GM21723 (cell line): Measurements from ENCODE around the gene KCNJ12.

Source experiments
- ATAC-seq: cut with Tn5 transposase; IDR thresholded peaks from one replicate; pipeline ENCODE4 v1.9.1; 2021; ENCODE audit warnings: mild to moderate bottlenecking, moderate library complexity; ENCODE audit not compliant: unreplicated experiment

KCNJ12 gene

DNA sequence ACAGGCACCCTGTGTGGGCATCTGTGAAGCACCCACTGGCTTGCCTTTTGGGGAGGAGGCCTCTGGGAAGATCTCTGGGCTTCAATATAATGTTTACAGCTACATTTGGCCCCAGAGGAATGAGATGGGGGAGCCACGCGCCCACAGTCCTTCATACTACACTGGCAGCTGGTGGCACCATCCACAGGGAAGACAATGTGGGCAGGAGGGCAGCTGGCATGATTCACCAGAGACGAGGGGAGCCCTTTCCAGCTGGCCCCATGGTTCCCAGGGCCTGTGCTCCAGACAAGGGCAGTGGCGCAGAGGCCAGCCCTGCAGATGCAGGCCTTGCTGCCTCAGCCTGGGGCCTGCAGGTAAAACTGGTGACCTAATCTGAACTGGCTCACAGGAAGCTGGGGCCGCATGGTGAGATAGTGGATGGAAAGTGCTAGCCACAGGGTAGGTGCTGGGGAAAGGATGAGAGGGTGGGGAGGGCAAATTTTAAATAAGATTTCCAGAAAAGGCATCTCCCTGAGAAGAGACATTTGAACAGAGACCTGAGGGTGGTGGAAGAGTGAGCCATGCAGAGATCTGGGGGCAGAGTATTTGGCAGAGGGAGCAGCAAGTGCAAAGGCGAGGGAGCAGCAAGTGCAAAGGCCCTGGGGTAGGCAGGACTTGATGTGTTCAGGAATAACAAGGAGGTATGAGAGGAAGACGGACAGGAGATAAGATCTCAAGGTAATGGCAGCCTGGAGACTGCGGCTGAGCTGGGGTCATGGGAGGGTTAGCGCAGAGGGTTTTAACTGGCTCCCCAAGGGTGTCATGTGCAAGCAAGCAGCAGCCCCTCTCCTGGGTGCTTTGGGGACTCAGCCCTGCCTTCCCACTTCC, 12.1 kb upstream of the KCNJ12 start:
- ATAC-seq = no peak

DNA sequence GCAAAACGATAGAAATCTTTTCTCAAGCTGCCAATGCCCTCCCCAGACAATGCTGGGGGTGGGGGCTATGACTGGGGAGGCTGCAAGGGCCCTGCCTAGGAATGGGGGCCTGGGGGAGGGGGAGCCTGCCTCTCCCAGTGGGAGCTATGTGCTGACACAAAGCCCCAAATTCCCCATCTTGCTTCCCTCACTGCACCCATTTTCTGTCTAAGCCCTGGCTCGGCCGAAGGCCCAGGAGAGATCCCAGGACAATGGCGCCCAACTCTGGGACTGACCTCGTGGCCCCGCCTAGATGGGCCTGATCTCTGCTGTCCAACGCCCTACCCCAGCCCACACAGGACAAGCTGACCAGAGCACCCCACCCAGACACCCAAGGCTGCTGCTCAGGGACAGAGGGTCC, 11.1 kb upstream of the KCNJ12 start:
- no peak for ATAC-seq

DNA sequence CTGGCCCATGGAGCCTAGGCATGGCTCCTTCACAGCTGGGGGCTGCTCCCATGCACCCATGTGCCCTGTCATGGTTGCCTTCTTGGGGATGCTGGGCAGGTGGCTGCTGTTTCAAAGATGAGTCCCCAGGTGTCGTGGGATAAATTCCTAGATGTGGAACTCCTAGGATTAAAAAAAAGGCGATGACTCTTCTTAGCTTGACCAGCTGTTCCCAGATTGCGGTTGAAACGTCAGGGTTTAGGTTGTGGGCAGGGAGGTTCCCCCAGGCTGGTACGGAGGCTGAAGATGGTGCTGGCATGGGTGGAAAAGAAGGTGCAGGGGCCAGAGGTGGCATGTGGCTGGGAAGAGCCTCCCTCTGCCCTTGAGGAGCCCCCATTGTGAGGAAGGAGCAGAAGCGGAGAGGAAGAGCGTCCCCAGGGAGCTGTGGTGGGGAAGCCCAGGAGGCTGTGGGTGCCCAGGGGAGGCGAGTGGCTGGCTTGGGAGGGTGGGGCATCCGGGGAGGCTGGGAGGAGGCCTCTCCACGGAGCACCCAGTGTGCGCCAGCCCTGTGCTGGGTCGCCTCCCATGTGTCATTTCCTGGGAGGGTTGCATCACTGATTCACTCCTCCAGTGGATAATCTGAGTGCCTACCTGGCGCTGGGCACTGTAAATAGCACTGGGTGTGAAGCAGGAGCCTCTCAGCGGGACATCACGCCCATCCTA, 7.5 kb upstream of the KCNJ12 start:
- ATAC-seq = no peak

DNA sequence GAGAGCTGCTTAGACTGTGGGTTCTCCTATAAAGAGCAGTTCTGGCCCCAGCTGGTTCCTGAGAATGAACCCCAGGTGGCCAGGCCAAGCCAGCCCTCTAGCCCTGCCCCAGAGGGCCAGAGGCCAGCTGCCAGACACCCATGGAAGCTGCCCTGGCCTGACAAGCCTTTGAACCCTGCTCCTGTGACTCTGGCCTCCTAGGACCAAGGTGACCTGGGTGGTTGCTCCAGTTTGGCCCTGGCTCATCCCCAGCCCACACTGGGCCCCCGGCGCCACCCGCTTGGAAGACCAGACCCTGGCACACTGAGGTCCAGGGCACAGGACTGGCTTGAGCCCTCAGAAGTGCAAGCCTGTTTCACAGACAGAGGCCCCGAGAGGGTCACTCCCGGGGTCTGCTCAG, 6.8 kb upstream of the KCNJ12 start:
- ATAC-seq = no peak

DNA sequence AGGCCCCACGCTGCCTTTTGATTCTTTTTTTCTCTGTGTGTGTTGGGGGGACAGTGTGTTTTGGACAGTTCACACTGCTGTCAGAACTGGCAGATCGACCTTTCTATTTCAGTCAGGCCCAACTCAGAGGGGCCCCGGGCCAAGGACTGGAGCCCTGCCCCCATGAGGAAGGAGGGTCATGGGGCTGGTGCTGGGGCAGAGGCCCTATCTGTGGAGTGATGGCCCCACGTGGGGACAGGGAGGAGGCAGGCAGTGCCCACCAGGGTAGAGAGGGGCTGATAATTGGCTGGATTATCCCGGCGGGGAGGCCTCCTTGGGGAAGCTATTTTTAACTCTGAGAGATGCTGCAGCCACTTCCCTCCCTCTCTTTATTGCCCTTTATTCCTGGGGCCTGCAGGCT, 5.7 kb upstream of the KCNJ12 start:
- ATAC-seq = no peak

DNA sequence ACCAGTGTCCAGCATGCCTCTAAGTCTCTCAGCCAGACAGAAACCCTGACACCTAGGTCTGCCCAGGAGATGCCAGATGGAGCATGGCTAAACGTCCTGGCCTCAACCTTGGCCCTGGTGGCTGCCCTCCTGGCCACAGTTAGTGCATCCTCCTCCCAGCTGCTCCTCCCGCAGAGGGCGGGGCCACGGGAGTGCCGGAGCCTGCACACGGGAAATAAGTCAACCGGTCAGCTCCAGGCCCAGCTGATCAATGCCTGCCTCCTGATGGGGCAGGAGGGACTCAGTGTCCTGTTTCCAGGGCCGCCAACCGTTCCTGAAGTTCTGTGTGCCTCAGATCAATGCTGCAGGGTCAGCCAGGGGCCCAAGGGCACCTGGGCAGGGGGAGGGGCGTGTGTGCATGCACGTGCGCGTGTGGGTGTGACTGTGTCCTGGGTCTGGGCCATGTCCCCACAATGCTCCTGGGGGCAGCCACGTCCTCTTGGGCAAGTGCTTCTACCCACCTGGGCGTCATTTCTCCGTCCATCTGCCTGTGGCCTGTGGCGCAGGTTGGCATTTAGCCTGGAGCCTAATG, 4.6 kb upstream of the KCNJ12 start:
- no peak for ATAC-seq

DNA sequence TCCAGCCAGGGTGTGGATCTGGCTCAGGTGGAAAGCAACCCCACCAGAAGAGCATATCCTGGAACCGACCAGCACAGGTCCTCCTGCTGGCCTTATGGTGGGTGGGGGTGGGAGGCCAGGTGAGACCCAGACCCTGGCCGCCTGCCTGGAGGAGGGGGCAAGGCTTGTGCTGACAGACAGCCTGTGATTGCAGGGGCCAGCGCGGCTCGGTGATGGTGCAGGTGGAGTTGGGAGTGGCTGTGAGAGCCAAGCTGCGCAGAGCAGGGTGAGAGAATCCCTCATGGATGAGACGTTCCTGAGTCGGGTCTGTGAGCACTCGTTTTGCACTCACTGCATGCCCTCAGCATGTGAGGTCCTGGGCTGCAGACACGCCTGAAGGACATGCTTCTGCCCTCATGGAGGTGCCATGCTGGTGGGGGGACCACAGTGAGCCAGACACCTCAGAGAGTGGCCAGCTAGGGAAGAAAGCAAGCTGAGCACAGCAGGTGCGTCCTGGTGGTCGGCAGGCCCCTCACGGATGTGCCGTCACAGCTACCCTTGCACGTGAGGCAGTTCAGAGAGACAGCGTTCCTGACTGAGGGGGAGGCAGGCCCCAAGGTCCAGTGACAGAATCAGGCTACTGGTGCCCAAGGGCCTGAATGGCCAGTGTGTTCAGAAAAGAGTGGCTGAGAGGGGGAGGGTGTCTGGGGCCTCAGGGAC, 3.8 kb upstream of the KCNJ12 start:
- no peak for ATAC-seq

DNA sequence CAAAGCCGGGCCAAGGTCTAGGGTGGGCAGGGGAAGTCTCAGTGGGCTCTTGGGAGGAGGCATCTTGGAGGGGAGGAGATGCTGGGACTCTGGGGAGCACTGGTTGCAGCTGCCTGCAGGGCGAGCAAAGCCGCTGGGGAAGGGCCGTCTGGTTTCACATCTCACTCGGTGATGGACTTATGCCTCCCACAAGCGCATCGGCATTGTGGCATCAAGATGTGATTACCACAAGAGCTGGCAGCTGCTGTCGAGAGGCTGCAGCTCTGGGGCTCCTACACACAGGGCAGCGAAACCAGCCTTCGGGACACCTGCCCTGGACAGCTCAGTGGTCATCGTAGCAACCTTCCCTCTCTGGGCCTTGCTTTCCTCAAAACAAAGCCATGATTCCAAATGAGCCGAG, 3.1 kb upstream of the KCNJ12 start:
- no peak for ATAC-seq

DNA sequence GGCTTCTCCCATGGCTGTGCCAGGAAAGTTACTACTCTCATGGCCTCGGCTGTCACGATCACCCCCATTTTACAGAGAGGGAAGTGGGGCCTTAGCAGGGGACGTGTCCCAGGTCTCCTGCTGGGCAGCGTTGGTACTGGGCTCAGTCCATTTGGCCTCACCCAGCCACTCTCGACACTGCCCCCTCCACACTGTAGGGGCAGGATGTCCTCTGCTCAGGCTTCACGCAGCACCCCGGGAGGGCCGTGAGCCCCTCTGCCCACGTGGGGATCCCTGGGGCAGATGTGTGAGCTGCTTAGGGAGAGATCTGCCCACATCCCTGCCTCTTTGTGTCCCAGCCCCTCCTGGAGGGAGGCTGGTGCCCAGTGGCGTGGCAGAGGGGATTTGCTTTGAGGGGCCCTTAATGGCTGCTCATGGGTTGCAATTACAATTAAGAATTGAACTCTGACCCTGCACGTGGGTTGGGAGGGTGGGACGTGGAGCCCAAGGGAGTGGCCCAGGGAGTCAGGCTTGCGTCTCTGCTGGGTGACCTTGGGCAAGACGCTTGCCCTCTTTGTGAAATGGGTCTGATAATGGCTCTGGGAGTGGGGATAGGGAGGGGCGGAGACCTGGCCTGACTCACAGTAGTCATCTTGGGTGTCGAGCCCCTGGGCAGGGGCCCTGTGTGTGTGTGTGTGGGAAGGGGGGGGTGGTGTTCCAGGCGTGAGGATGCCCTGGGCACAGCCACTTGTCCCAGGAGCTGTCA, 2.3 kb upstream of the KCNJ12 start:
- no peak for ATAC-seq

DNA sequence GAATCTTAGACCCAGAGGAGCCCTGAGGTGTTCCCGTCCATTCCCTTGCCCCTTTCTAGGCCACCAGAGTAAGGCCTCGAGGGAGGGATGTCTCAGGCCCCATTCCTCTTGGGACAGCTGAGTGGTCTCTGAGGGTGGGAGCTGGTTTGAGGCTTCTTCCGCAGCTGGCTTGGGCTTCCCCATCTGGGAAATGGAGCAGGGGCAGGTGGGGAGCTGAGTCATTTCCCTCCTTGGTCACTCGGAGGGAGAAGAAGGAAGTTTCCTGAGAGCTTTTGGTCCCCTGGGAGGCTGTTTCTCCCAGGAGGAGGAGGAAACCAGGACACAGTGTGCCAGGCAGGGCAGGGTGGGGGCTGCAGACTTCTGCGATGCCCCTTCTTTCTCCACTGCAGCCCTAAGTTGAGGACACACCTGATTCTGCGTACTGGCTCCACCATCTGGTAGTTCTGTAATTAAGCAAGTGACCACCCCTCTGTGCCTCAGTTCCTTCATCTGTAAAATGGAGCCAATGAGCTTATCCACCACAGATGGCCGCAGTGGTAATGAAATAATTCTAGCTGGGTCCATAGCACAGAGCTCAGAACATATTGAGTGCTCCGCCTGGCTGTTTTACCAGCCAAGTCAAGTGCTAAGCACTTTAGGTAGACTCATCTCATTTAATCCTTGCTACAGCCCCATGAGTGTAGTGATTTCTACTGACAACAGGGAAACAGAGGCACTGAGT, 1.6 kb upstream of the KCNJ12 start:
- no peak for ATAC-seq

DNA sequence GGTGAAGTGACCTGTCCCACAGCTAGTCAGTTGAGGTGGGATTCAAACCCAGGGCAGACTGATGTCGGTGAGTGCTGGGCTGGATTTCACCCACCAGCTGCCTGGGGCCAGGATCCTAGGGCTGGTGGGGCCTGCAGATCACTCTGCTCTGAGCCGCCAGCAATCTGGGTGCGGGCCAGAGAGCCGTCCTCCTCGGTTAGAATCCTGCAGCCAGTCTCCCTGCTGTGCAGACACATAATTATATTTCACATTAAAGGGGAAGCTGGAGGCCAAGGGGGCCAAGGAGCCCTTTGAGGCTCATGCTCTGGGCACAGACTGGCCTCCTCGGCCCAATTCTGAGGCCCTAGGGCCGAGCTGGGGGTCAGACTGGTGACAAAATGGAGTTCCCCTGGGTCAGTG, 996 bp upstream of the KCNJ12 start:
- ATAC-seq = no peak

DNA sequence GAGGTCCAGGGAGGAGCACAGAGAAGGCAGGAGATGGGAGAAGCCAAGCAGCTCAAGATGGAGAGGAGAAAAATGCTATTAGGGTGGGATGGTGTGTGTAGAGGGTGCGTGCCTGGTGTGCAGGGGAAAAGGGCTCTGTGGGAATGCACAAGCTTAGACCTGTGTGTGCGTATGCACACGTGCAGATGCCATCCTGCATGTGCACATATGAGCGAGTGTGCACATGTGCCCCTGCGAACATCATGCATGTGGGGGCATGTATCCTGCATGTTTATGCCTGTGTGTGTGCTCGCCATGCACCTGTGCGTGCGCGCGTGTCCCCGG, 438 bp upstream of the KCNJ12 start:
- no peak for ATAC-seq

DNA sequence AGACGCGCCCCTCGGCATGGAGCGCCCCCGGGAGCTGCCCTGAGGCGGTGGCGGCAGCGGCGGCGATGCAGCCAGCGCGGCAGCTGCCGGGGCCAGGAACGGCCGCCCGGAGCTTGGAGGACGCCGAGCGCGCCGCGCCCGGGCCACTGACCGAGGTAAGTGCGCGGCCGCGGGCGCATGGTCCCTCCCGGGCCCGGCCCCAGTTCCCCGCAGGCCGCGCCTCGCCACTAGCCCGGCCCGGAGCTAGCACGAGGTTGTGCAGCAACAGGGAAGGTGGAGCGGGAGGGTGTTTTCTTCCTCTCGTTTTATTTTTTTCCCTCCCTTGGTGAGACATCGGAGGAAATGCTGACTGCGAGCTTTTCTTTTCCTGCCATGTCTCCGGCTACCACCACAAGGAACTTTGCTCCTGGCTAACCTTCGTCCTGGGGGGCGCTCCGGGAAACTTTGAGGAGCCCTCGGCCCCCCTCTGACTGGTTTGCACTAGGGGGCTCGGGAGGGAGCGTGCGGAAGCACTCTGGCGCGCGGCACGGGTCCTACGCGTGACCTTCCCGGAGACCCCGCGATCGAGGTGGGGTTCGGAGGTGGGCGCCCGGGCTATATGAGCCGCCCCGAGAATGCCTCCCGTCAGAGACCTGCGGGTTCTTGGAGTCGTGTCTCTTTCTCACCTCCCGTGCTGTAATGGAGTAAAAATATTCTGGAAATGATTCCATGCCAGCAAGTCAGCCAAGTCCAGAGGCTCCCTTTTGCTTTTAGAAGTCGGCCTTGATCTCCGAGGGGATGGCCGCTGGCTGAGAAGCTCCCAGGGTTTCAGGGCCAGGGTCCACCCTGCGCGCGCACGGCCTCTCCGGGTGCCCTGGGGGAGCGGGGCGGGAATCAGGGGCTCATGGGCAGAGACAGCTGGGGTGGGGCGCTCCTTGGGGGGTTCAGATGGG, 868 bp downstream of the KCNJ12 start:
- no peak for ATAC-seq

DNA sequence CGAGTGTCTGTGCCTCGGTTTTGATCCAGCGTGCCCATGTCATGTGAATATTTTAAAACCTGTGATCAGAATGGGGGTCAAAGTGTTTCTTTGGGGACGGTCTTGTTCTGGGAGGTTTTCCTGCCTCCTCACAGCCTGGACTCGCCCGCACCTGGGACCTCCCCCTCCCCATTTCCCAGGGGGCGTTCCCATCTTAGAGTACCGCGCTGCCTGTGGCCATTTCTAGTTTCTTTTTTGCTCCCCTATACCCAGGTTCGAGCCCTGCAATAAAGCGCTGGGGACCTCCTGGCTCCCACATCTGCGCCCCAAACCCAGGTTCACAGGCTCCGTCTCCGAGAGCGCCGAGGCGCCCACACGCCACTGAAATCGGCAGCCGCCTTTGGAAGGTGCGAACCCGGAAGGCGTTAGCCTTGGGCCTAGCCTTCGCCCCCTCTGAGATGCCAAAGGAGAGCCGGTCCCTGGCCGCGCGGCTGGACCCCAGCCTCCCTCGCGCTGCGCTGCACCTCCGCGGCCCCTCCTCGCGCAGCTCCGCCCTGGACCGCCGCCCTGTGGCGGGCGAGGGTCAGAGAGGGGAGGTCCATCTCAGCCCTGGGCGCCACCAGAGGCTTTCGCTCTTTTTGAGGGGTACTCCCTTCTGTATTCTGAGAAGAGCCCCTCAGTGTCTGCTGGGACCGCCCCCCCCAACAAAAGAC, 1.7 kb downstream of the KCNJ12 start:
- no peak for ATAC-seq

DNA sequence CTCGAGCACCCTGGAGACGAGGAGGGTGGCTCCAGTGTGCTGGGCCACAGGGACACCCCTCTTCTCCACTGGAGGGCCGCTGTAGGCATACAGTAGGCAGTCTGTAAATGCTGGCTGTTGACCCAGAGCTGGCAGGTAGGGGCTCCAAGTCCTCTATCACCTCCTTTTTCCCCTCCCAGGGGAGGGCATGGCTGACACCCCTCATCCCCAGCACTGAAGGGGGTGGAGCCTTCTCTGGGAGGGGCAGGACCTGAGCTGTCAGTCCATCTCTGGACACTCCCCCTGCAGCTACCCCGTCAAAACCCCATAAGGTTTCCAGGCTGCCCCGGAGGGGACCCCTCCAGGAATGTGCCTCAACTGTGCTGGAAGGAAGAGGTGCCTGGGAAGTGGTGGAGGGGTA, 2.4 kb downstream of the KCNJ12 start:
- no peak for ATAC-seq

DNA sequence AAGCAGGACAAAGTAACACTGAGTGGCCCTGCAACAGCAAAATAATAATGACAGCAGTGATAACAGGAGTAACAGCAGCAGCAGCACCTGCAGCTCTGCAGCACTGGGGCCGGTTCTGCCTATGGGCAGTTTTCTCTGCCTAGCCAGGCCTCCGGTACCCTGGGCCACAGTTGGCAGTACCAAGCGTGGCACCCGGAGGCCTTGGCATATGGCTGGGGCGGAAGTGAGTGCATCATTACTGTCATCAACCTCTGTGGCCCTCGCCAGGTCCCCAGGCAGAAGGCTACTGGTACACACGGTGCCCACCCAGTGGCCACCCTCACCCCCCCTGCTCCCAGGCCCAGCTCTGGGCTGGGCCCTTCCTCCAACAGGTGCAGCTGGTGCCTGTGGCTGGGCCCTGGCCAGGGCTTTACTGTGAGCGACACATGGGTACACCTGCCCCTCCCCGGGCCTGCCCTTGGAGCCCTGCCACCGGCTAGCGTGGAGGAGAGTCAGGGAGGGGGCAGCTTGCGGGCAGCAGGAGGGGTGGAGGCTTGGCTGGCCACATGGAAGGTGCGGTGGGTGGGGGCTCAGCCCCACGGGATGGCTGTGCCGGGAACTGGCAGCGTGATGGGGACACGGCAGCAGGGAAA, 3.0 kb downstream of the KCNJ12 start:
- ATAC-seq = no peak

DNA sequence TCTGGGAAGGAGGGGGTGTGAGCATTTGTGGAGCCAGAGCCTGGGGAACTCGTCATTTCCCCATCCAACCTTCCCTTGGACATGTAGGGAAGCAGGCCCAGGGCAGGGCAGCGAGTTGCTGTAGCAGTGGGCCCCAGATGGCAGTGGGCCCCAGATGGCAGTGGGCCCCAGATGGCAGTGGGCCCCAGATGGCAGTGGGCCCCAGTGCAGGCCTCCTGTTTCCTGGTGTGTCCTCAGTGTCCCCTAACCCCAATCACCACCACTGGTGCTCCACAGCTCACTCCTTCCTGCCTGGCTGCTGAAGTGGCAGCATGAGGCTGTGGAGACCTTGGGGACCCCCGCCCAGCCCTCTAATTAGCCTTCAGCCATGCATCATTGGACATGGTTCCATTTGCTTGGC, 4.5 kb downstream of the KCNJ12 start:
- ATAC-seq = no peak

DNA sequence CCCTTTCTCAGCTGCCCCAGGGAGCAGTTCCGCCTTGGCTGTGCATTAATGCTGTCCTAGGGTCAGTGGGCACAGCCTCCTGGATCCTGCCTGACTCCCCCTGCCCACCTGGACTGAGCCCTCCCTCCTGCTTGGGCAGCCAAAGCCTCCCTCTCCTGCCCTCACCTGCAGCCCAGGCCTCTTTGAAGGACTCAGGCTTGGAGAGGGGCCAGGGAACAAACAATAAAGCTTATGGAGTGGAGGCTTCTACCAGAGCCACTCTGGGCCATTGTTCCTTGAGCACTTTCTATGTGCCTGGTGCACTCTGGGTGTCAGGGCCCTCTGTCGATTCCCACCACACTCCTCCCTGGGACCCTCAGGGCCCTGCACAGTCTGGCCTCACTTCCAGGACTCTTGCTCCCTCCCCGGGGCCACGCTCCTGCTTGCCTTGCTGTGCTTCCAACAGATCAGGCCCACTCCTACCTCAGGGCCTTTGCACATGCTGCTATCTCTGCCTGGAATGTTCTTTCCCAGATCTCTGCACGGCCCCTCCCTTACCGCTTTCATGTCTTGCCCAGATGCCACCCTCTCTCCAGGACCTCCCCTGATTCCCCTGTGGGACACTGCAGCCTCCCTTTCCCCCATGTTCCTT, 5.0 kb downstream of the KCNJ12 start:
- no peak for ATAC-seq
